HL-60 (cell line): Measurements from ENCODE around the gene LIMCH1.

ENCODE experiments used
- DNase-seq, 2 experiments: peaks; one replicate each; pipeline ENCODE4 v3.0.0-alpha.2; 2010 to 2020; ENCODE audit warnings: low read depth in 1 of 2, low spot score in 1 of 2
- H3K27ac ChIP-seq: fragments of 250-450 bp; sonication (Bioruptor Pico); replicated peaks from 2 replicates; pipeline ENCODE4 v1.5.1; 2020; ENCODE audit warnings: mild to moderate bottlenecking, moderate library complexity
- H3K27me3 ChIP-seq: fragments of 250-450 bp; sonication (Bioruptor Pico); 2 replicates; pipeline ENCODE4 v1.5.1; 2021; ENCODE audit warnings: mild to moderate bottlenecking, moderate library complexity; ENCODE audit not compliant: insufficient read depth, poor library complexity, severe bottlenecking
- H3K4me3 ChIP-seq: replicated peaks from 2 replicates; pipeline ENCODE4 v1.5.1; 2011; ENCODE audit warnings: mild to moderate bottlenecking, control low read depth, low read length; ENCODE audit not compliant: insufficient read depth
- GABPA ChIP-seq: IDR thresholded peaks from 2 replicates; pipeline ENCODE4 v1.6.1; 2012; ENCODE audit warnings: low read depth
- POLR2AphosphoS5 ChIP-seq: IDR thresholded peaks from 2 replicates; pipeline ENCODE4 v1.6.1; 2012; ENCODE audit warnings: low read depth
- REST ChIP-seq: IDR thresholded peaks from 2 replicates; pipeline ENCODE4 v1.6.1; 2012; ENCODE audit warnings: low read depth; ENCODE audit not compliant: insufficient replicate concordance
- SPI1 ChIP-seq: IDR thresholded peaks from 2 replicates; pipeline ENCODE4 v1.6.1; 2012; ENCODE audit warnings: low read depth, mild to moderate bottlenecking, borderline replicate concordance
- TF ChIP-seq, protein P1 (sequence below): IDR thresholded peaks from one replicate; pipeline ENCODE4 v1.5.1; 2011; ENCODE audit warnings: low read length, control low read depth, inconsistent platforms; ENCODE audit not compliant: insufficient read depth

Gene LIMCH1

GRCh38 chr4:41504167-41504818, 33.7 kb upstream of the LIMCH1 start:
- Histone ChIP-seq H3K27me3 (no peaks in the 10 kb centered on the region), H3K27ac (no peak overlapping the region), H3K4me3 (no peak overlapping the region)
- DNase-seq: no peak
- no peak for TF ChIP-seq POLR2AphosphoS5
- TF ChIP-seq SPI1: no peak
- no peak for TF ChIP-seq GABPA
- no peak for TF ChIP-seq REST
- TF ChIP-seq, protein P1, sequence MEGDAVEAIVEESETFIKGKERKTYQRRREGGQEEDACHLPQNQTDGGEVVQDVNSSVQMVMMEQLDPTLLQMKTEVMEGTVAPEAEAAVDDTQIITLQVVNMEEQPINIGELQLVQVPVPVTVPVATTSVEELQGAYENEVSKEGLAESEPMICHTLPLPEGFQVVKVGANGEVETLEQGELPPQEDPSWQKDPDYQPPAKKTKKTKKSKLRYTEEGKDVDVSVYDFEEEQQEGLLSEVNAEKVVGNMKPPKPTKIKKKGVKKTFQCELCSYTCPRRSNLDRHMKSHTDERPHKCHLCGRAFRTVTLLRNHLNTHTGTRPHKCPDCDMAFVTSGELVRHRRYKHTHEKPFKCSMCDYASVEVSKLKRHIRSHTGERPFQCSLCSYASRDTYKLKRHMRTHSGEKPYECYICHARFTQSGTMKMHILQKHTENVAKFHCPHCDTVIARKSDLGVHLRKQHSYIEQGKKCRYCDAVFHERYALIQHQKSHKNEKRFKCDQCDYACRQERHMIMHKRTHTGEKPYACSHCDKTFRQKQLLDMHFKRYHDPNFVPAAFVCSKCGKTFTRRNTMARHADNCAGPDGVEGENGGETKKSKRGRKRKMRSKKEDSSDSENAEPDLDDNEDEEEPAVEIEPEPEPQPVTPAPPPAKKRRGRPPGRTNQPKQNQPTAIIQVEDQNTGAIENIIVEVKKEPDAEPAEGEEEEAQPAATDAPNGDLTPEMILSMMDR: no peak

GRCh38 chr4:41505161-41505661, 32.7 kb upstream of the LIMCH1 start:
- H3K27me3 ChIP-seq: no peaks in the 10 kb centered on the region
- no peak overlapping the region for H3K27ac ChIP-seq
- no peak overlapping the region for H3K4me3 ChIP-seq
- no peak for DNase-seq
- TF ChIP-seq POLR2AphosphoS5 (no peak), GABPA (no peak), REST (no peak), SPI1 (no peak)
- TF ChIP-seq, protein P1: no peak

- DNase-seq: no peak
- Histone ChIP-seq H3K27ac (no peak overlapping the region), H3K27me3 (no peaks in the 10 kb centered on the region), H3K4me3 (no peak overlapping the region)
- TF ChIP-seq GABPA (no peak), POLR2AphosphoS5 (no peak)
These were observed 31.8 kb upstream of the LIMCH1 start for GRCh38 chr4:41506130-41506529.

DNA sequence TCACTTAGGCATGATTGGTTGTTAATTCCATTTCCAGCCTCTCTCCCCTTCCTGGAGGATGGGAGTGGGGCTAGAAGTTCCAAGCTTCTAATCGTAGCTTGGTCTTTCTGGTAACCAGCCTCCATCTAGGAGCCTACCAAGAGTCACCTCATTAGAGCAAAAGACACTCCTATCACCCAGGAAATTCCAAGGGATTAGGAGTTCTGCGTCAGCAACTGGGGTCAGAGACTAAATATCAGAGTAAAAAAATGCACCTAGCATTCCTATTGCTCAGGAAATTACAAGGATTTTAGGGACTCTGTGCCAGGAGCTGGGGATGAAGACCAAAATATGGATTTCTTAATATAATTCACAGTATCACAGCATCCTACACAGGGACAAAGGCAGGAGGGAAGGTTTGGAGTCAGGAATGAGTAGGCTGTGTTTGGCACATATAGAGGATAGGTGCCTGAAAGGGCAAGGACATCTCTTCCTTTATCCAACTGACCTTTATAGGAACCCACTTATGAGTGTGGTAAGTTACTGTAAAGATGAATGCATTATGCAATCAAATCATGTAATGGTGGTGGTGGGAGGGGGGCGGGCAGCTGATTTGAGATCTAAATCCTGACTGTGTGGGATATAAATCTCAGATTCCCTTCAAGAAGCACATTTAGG, 30.5 kb upstream of the LIMCH1 start:
- TF ChIP-seq GABPA: no peak
- TF ChIP-seq SPI1: no peak
- no peak for TF ChIP-seq POLR2AphosphoS5
- no peak for DNase-seq
- Histone ChIP-seq H3K27ac (no peak overlapping the region), H3K27me3 (no peaks in the 10 kb centered on the region), H3K4me3 (no peak overlapping the region)
